ENCODE data around the gene NEURL1. TPM values are rescaled to one million over a fixed set of nuclear protein-coding genes. Genes with fewer than 3 reads are reported as not detected.

NEURL1 gene
- total RNA-seq, 1 experiment from 2014 or later = 0.84 TPM

DNA sequence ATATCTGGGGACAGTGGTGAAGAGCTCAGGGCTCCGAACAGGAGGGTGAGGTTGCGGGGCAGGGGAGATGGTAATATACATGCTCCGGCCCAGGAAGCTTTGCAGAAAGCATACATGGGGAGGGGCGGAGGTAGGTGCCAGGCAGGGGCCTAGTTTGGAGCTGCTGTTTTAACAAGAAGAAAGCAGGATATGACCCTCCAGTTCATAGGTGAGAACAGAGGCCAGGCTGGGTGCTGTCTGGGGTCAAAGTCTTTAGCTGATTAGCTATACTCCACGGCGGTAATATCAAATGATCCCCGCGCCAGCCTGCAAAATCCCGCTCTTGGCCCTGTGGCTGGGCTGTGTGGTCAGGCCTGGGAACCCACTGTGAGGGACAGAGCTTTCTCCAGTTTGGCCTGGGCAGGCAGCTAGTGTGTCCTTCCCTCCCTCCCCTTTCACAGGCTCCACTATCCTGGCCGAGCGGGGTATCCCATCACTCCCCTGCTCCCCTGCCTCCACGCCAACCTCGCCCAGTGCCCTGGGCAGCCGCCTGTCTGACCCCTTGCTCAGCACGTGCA lies 95.6 kb downstream of the NEURL1 start:
- CTCF ChIA-PET = interaction anchor here (0.7 to 1.2 kb wide), 2 partner anchors 16 to 47 kb away, joined by 3 to 5 read pairs; no protein-coding TSS in a partner anchor
- BruUV-seq (replicated peaks) = no TSS peak
- no peaks in the 10 kb centered on the region for H3K27me3 Mint-ChIP-seq (ENCODE audit: insufficient read depth, unreplicated experiment)
- H3K36me3 ChIP-seq (ENCODE audit: control insufficient read depth, insufficient read depth, low read length) = no peaks in the 10 kb centered on the region
- TF ChIP-seq, protein P1, sequence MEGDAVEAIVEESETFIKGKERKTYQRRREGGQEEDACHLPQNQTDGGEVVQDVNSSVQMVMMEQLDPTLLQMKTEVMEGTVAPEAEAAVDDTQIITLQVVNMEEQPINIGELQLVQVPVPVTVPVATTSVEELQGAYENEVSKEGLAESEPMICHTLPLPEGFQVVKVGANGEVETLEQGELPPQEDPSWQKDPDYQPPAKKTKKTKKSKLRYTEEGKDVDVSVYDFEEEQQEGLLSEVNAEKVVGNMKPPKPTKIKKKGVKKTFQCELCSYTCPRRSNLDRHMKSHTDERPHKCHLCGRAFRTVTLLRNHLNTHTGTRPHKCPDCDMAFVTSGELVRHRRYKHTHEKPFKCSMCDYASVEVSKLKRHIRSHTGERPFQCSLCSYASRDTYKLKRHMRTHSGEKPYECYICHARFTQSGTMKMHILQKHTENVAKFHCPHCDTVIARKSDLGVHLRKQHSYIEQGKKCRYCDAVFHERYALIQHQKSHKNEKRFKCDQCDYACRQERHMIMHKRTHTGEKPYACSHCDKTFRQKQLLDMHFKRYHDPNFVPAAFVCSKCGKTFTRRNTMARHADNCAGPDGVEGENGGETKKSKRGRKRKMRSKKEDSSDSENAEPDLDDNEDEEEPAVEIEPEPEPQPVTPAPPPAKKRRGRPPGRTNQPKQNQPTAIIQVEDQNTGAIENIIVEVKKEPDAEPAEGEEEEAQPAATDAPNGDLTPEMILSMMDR (IDR thresholded peaks at IDR 0.05; ENCODE audit: insufficient read depth in 1 of 2, low read depth in 1 of 2, low read length in 1 of 2, severe bottlenecking in 1 of 2, unreplicated experiment in 1 of 2) = no peak
- H3K4me3 Mint-ChIP-seq (ENCODE audit: unreplicated experiment) = no peak overlapping the region
- no peaks in the 10 kb centered on the region for H3K4me1 Mint-ChIP-seq (ENCODE audit: low read depth, unreplicated experiment)
- H3K9me3 Mint-ChIP-seq (ENCODE audit: unreplicated experiment) = peaks cover 16% of the 10 kb centered on the region
- intact Hi-C loops (cut with micrococcal nuclease; ENCODE audit: unreplicated experiment) = no loop called here
- peaks cover 4% of the 10 kb centered on the region; the same call in 1 of the 2 replicates for H3K9me3 ChIP-seq
- DNase-seq = no peak
- POLR2A ChIA-PET = no interaction called here
- no peak overlapping the region for H3K4me3 ChIP-seq (ENCODE audit: low read depth, low read length)
- H3K36me3 Mint-ChIP-seq (ENCODE audit: insufficient read depth, unreplicated experiment) = no peaks in the 10 kb centered on the region
- no peaks in the 10 kb centered on the region for H3K4me1 ChIP-seq
- H3K27me3 ChIP-seq (replicated peaks; ENCODE audit: control insufficient read depth, insufficient read depth, low read length) = no peaks in the 10 kb centered on the region
- H3K27ac Mint-ChIP-seq (ENCODE audit: unreplicated experiment) = no peak overlapping the region

DNA sequence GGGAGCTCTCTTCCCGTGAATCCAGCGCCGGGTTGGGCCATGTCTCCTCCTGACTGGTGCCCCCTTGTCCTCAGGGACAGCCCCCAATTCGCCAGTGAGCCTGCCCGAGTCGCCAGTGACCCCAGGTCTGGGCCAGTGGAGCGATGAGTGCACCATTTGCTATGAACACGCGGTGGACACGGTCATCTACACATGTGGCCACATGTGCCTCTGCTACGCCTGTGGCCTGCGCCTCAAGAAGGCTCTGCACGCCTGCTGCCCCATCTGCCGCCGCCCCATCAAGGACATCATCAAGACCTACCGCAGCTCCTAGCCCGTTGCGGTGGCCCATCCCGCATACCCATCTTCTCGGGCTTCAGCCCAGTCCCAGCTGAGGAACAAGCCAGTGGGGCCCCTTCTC lies 96.6 kb downstream of the NEURL1 start:
- TF ChIP-seq, protein P1 (IDR thresholded peaks at IDR 0.05; ENCODE audit: insufficient read depth in 1 of 2, low read depth in 1 of 2, low read length in 1 of 2, severe bottlenecking in 1 of 2, unreplicated experiment in 1 of 2) = no peak
- ChIA-PET POLR2A (no interaction called here), CTCF (interaction anchor here (1.2 kb wide), 1 partner anchor 48 kb away, joined by 3 read pairs; no protein-coding TSS in a partner anchor)
- H3K36me3 ChIP-seq (ENCODE audit: control insufficient read depth, insufficient read depth, low read length) = no peaks in the 10 kb centered on the region
- H3K27me3 ChIP-seq (replicated peaks; ENCODE audit: control insufficient read depth, insufficient read depth, low read length) = no peaks in the 10 kb centered on the region
- intact Hi-C loops (cut with micrococcal nuclease; ENCODE audit: unreplicated experiment) = loop anchor here (5.0 to 10.0 kb wide), 3 partner anchors 83 to 265 kb away; partner anchors contain the start of gene SH3PXD2A
- H3K36me3 Mint-ChIP-seq (ENCODE audit: insufficient read depth, unreplicated experiment) = no peaks in the 10 kb centered on the region
- no peak overlapping the region for H3K4me3 Mint-ChIP-seq (ENCODE audit: unreplicated experiment)
- no peak for DNase-seq
- no peak overlapping the region for H3K27ac Mint-ChIP-seq (ENCODE audit: unreplicated experiment)
- H3K9me3 Mint-ChIP-seq (ENCODE audit: unreplicated experiment) = peaks cover 16% of the 10 kb centered on the region
- BruUV-seq (replicated peaks) = no TSS peak
- no peak overlapping the region for H3K4me3 ChIP-seq (ENCODE audit: low read depth, low read length)
- H3K4me1 Mint-ChIP-seq (ENCODE audit: low read depth, unreplicated experiment) = no peaks in the 10 kb centered on the region
- H3K9me3 ChIP-seq = peaks cover 4% of the 10 kb centered on the region; the same call in 1 of the 2 replicates
- H3K4me1 ChIP-seq = no peaks in the 10 kb centered on the region
- no peaks in the 10 kb centered on the region for H3K27me3 Mint-ChIP-seq (ENCODE audit: insufficient read depth, unreplicated experiment)

DNA sequence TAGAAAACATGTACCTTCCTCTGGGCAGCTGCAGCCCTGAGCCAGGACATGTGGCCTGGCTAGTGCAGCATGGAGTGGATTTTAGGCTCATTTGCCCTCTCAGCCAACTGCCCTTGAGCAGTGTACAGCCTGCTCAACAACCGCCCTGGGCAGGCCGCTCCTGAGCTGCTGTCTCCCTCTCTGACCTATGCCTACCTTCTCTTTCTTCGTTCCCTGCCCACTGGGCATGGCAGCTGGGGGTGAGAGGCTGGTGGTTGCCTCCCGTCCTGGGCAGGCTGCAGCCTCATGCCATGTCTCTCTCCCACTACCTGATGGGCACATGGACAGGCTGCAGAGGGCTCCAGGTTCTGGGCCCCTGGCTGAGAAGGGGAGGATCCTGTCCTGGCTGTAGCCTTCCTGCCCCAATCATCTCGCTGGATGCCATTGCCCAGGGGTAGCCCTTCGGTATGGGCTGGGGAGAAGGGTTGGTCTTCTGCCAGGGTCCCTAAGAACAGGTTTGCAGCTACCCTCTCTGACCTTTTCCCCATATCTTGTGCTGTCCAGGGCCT lies 97.3 kb downstream of the NEURL1 start:
- Histone ChIP-seq H3K9me3 (peaks cover 4% of the 10 kb centered on the region; the same call in 1 of the 2 replicates), H3K36me3 (ENCODE audit: control insufficient read depth, insufficient read depth, low read length) (no peaks in the 10 kb centered on the region), H3K4me1 (no peaks in the 10 kb centered on the region), H3K27me3 (replicated peaks; ENCODE audit: control insufficient read depth, insufficient read depth, low read length) (no peaks in the 10 kb centered on the region), H3K4me3 (ENCODE audit: low read depth, low read length) (no peak overlapping the region)
- Mint-ChIP-seq H3K27ac (ENCODE audit: unreplicated experiment) (no peak overlapping the region), H3K4me3 (ENCODE audit: unreplicated experiment) (no peak overlapping the region), H3K9me3 (ENCODE audit: unreplicated experiment) (peaks cover 16% of the 10 kb centered on the region), H3K4me1 (ENCODE audit: low read depth, unreplicated experiment) (no peaks in the 10 kb centered on the region), H3K36me3 (ENCODE audit: insufficient read depth, unreplicated experiment) (no peaks in the 10 kb centered on the region), H3K27me3 (ENCODE audit: insufficient read depth, unreplicated experiment) (no peaks in the 10 kb centered on the region)
- intact Hi-C loops (cut with micrococcal nuclease; ENCODE audit: unreplicated experiment) = loop anchor here (5.0 to 10.0 kb wide), 3 partner anchors 84 to 264 kb away; partner anchors contain the start of gene SH3PXD2A
- TF ChIP-seq, protein P1 (IDR thresholded peaks at IDR 0.05; ENCODE audit: insufficient read depth in 1 of 2, low read depth in 1 of 2, low read length in 1 of 2, severe bottlenecking in 1 of 2, unreplicated experiment in 1 of 2) = no peak
- ChIA-PET POLR2A (no interaction called here), CTCF (no interaction called here)
- no TSS peak for BruUV-seq (replicated peaks)
- no peak for DNase-seq

Data from Caco-2 (cell line).